Smooth muscle cell (in vitro differentiated cells): Measurements from ENCODE around the gene ZNF622. TPM values are rescaled to one million over a fixed set of nuclear protein-coding genes. Genes with fewer than 3 reads are reported as not detected.

Experiments used
- DNase-seq: peaks from one replicate; lab custom pipeline; 2025; ENCODE audit not compliant: unreplicated experiment; lab: John Stamatoyannopoulos, UW
- H2AFZ ChIP-seq: fragments of 200-600 bp; sonication (generic); 2 replicates; pipeline ENCODE4 v1.6.0; 2016; ENCODE audit warnings: antibody characterized with exemption, low read depth, mild to moderate bottlenecking
- H3F3A ChIP-seq: fragments of 200-600 bp; sonication (generic); 2 replicates; pipeline ENCODE4 v1.6.0; 2017; ENCODE audit warnings: antibody characterized with exemption, low read depth
- H3K27ac ChIP-seq: fragments of 200-600 bp; sonication (generic); 2 replicates; pipeline ENCODE4 v1.5.1; 2016; ENCODE audit warnings: low read depth, mild to moderate bottlenecking
- H3K27me3 ChIP-seq: fragments of 200-600 bp; sonication (generic); 2 replicates; pipeline ENCODE4 v1.6.1; 2016; ENCODE audit warnings: low read depth, mild to moderate bottlenecking
- H3K36me3 ChIP-seq: fragments of 200-600 bp; sonication (generic); 2 replicates; pipeline ENCODE4 v1.5.1; 2016; ENCODE audit warnings: low read depth
- H3K4me1 ChIP-seq: fragments of 200-600 bp; sonication (generic); 2 replicates; pipeline ENCODE4 v1.5.1; 2016; ENCODE audit warnings: low read depth
- H3K4me2 ChIP-seq: fragments of 200-600 bp; sonication (generic); 2 replicates; pipeline ENCODE4 v1.6.0; 2016; ENCODE audit warnings: mild to moderate bottlenecking
- H3K4me3 ChIP-seq: fragments of 200-600 bp; sonication (generic); 2 replicates; pipeline ENCODE4 v1.5.1; 2016; ENCODE audit warnings: mild to moderate bottlenecking
- H3K79me2 ChIP-seq: fragments of 200-600 bp; sonication (generic); 2 replicates; pipeline ENCODE4 v1.6.0; 2016; ENCODE audit warnings: low read depth, mild to moderate bottlenecking
- H3K9ac ChIP-seq: fragments of 200-600 bp; sonication (generic); 2 replicates; pipeline ENCODE4 v1.6.0; 2016; ENCODE audit warnings: low read depth
- H3K9me3 ChIP-seq: fragments of 200-600 bp; sonication (generic); replicated peaks from 2 replicates; pipeline ENCODE4 v1.5.1; 2016; ENCODE audit warnings: low read depth
- H4K20me1 ChIP-seq: fragments of 200-600 bp; sonication (generic); 2 replicates; pipeline ENCODE4 v1.6.0; 2016; ENCODE audit warnings: low read depth
- WGBS: methylation state at CpG from one replicate; pipeline ENCODE4 v1.1.7; 2016; ENCODE audit warnings: low lambda C conversion rate; 5-methylcytosine and 5-hydroxymethylcytosine counted together
- polyA plus RNA-seq: library from polyadenylated mRNA; unstranded; fragments of >200 nt; fragmentation: Nextera tagmentation; extraction: Ambion mirVana; gene quantifications from 2 replicates; pipeline ENCODE4 v1.2.1, GENCODE V29; 2016
- total RNA-seq: library from RNA; depleted of rRNA; stranded (reverse); fragments of >200 nt; gene quantifications from 2 replicates; pipeline ENCODE4 v1.2.3, GENCODE V29; 2014
- TF ChIP-seq, protein P1 (sequence below): fragments of 200-600 bp; sonication (generic); IDR thresholded peaks from 2 replicates; pipeline ENCODE4 v1.5.1; 2017; ENCODE audit warnings: borderline replicate concordance, mild to moderate bottlenecking, antibody characterized with exemption; ENCODE audit not compliant: insufficient read depth, poor library complexity, severe bottlenecking

The ZNF622 gene
- total and polyA plus RNA-seq, 2 experiments from 2014 or later: 38.0 to 68.0 TPM

DNA sequence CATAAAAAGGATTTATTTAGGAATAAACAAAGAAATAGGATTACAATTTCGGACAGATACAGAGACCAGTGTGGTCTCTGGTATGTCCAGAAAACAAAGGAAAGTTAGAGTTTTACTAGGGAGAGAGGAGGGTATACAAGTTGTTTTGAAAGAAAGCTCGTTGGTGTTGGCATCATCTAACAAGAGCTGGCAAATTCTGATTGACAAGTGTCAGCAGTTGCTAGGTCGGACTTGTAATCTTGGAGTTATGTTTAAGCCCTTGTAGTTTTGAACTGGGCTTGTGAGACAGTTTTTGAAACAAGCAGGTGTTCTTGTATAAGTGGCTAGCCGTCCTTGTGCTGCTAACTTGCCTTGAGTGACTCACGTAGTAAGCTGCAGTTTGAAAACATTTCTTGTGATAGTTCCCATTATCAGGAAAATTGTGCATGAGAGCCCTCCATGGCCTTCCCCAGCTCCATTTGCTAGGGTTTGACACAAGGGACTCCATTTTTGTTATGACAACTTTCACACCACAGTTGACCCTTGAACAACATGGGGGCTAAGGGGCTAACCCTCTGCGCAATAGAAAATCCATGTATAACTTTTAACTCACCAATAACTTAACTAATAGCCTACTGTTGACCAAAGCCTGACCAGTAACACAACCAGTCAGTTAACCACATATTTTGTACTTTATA, 48.1 kb downstream of the ZNF622 start:
- Histone ChIP-seq H3K4me1 (peaks cover 8% of the 10 kb centered on the region), H3K27me3 (no peaks in the 10 kb centered on the region), H3K4me3 (no peak overlapping the region), H3F3A (no peaks in the 10 kb centered on the region), H2AFZ (no peak overlapping the region), H4K20me1 (no peaks in the 10 kb centered on the region), H3K36me3 (no peaks in the 10 kb centered on the region), H3K9ac (no peak overlapping the region), H3K27ac (no peak overlapping the region), H3K79me2 (no peaks in the 10 kb centered on the region), H3K9me3 (no peaks in the 10 kb centered on the region), H3K4me2 (no peak overlapping the region)
- 93% methylated on average over 6 of the region's 6 CpGs for WGBS
- TF ChIP-seq, protein P1, sequence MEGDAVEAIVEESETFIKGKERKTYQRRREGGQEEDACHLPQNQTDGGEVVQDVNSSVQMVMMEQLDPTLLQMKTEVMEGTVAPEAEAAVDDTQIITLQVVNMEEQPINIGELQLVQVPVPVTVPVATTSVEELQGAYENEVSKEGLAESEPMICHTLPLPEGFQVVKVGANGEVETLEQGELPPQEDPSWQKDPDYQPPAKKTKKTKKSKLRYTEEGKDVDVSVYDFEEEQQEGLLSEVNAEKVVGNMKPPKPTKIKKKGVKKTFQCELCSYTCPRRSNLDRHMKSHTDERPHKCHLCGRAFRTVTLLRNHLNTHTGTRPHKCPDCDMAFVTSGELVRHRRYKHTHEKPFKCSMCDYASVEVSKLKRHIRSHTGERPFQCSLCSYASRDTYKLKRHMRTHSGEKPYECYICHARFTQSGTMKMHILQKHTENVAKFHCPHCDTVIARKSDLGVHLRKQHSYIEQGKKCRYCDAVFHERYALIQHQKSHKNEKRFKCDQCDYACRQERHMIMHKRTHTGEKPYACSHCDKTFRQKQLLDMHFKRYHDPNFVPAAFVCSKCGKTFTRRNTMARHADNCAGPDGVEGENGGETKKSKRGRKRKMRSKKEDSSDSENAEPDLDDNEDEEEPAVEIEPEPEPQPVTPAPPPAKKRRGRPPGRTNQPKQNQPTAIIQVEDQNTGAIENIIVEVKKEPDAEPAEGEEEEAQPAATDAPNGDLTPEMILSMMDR: no peak
- no peak for DNase-seq

DNA sequence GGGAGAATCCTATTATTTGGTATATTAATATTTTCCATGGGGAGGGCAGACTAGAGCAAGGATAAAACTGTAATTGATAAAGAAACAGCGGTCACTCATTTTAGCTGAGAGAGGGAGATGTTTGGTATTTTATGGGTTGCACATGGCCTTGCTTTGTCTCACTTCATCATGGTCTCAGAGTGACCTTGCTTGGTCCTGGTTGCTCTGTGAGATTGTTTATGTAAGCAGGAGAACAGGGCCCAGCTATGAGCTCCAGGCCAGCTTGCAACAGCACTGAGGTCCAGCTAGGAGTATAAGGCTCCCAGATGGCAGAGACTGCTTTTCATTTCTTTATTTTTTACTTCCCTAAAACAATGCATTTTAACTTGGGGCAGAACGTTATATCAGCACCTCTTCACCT, 50.7 kb downstream of the ZNF622 start:
- Histone ChIP-seq H3K27ac (no peak overlapping the region), H3F3A (no peaks in the 10 kb centered on the region), H3K79me2 (no peaks in the 10 kb centered on the region), H3K9me3 (no peaks in the 10 kb centered on the region), H3K4me3 (no peak overlapping the region), H2AFZ (no peak overlapping the region), H3K27me3 (no peaks in the 10 kb centered on the region), H3K9ac (no peak overlapping the region), H4K20me1 (no peaks in the 10 kb centered on the region), H3K4me1 (peaks cover 8% of the 10 kb centered on the region), H3K4me2 (no peak overlapping the region), H3K36me3 (no peaks in the 10 kb centered on the region)
- 86% methylated on average over 2 of the region's 2 CpGs for WGBS
- TF ChIP-seq, protein P1: no peak
- DNase-seq: no peak

DNA sequence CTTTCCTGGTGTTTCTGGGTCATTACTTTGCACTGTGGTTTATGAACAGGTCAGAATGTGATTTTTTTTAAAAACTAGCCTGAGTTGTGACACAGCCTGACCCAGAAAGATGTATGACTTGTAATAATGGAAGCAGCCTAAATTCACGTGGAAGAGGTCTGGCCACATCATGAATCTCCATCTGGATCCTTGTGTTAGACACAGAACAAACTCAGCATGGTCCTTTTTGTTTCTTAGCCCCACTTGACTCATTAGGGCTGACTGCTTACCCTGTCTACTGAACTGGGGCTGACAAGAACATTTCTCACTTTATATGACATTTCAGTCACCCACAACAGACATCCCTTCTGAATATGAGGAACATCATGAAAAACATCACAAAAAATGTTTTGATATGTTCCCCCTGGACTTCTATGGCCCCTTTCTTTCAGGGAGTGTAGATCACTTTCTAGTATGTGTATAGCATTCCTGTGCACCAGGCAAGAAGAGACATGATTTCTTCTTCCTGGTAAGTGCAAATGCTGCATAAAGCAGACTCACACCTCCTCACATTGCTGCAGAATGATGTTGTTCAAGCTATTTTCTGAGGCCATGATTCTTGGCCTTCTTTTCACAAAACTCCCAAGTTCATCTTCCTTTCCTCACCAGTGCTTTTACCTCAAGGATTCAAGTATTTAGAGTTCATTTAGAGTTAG, 52.3 kb downstream of the ZNF622 start:
- Histone ChIP-seq H3K79me2 (no peaks in the 10 kb centered on the region), H3K4me2 (no peak overlapping the region), H3F3A (no peaks in the 10 kb centered on the region), H3K27ac (no peak overlapping the region), H3K4me3 (no peak overlapping the region), H3K27me3 (no peaks in the 10 kb centered on the region), H4K20me1 (no peaks in the 10 kb centered on the region), H2AFZ (no peak overlapping the region), H3K9me3 (no peaks in the 10 kb centered on the region), H3K9ac (no peak overlapping the region), H3K36me3 (no peaks in the 10 kb centered on the region), H3K4me1 (peaks cover 1% of the 10 kb centered on the region)
- 43% methylated on average over 1 of the region's 1 CpG for WGBS
- TF ChIP-seq, protein P1: no peak
- no peak for DNase-seq
